ENCODE measurements around the gene EFNA3.

EFNA3 gene

DNA sequence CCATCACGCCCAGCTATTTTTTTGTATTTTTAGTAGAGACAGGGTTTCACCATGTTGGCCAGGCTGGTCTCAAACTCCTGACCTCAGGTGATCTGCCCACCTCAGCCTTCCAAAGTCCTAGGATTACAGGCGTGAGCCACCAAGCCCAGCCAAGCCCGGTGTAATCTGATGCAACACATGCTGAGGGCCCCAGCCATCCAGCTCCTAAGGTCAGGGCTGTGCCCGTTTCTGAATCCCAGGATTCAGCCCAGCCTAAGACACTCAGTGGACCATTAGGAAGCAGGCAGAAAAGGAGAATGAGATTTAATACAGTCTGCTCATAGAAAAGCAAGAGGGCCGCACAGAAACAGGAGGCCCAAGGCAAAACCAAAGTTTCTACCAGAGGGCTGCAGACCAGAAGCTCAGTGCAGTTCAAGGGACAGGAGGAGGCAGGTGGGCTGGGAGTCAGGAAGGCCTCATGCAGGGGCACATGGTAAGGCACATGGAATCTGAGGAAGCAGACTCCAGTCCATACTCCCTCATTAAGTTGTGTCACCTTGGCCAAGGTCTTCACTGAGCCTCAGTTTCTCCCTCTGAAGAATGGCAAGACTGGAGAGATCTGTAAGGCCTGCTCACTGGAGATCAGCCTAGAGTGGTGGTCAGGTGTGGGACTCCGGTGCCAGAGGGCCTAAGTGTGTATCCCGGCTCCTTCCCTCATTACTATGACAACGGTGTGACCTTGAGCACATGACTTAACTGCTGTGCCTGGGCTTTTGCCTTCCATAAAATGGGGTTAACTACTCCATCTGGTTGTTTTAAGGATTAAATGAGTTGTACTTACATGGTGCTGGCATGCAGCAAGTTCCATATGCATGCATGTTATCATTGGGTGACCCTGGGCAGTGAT, 29.9 kb upstream of the EFNA3 start:
- DNase-seq: no peak

DNA sequence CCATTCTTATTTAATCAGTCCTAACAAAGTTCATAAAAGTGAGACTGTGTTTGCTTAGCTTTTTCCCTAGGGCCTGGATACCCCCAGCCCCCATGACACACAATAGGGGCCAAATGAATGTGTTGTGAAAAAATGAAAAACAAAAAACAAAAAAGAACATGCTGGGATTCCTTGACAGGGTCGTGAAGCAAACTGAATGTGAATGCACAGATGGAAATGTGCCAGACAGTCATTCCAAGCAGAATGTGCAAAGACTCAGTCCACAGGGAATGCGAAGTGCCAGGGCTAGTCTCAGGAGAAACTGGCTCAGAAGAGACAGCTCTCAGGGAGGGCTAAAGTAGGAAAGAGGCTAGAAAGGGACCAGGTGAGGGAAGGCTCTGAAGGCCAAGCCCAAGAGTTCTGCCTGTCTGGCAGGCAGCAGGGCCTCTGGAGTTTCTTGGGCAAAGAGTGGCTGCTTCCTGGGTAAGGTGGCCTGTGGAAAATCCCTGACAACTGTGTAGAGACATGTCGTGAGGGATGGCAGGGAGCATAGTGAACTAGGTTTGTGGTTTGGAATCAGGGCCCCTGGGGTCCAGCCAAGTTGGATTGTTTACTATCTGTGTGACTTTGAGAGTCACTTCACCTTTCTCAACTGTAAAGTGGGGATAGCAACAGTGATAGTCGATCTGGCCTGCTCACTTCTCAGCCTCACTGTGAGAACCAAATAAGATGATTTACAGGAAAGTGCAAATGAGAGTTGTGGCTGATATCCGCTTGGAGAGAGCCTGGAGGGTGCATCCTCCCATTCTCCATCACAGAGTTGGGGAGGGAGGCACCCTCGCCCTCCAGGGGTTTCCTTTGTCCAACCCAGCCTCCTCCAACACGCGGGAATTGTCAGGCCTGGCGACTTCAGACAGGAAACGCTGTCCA, 28.7 kb upstream of the EFNA3 start:
- DNase-seq: no peak

DNA sequence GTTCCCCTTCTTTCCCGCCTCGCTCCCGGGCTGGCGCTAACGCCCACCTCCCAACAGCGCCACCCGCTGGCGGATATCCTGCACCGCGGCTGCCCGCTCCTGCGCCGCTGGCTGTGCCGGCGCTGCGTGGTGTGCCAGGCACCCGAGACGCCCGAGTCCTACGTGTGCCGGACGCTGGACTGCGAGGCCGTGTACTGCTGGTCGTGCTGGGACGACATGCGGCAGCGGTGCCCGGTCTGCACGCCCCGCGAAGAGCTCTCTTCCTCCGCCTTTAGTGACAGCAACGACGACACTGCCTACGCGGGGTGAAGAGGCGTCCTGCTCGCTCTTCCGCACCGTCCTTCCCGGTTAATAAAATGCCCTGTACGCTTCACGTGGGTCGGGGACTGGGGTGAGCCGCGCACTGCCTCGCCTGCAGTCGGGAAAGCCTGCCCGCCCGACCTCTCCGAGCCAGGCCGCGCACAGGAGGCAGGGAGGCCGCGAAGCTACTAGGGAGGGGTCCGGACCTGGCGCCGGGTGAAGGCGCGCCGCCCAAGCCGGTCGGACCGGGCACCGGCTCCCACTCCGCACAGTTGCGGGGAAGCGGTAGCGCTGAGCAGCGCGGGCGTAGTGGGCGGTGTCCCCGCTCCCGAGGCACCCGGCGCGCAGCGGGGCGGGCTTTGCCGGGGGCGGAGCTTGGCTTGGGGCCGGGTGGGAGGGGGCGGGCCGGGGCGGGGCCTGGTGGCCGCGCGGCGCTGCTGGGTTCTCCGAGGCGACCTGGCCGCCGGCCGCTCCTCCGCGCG, 27.9 kb upstream of the EFNA3 start, which contains the start of gene ADAM15:
Gene ADAM15, plus strand, starts transcription at position 757 of the 782 bp plus-strand sequence. CDS start 71 bp downstream, outside the sequence.
- DNase-seq: peak; percentile 73

- no peak for DNase-seq
Measured at GRCh38 chr1:155051342-155051776, 27.3 kb upstream of the EFNA3 start.

GRCh38 chr1:155051777-155052398, 26.7 kb upstream of the EFNA3 start:
- peak; percentile 30 for DNase-seq

GRCh38 chr1:155052439-155053395, 25.9 kb upstream of the EFNA3 start:
- DNase-seq: peak; percentile 18

DNA sequence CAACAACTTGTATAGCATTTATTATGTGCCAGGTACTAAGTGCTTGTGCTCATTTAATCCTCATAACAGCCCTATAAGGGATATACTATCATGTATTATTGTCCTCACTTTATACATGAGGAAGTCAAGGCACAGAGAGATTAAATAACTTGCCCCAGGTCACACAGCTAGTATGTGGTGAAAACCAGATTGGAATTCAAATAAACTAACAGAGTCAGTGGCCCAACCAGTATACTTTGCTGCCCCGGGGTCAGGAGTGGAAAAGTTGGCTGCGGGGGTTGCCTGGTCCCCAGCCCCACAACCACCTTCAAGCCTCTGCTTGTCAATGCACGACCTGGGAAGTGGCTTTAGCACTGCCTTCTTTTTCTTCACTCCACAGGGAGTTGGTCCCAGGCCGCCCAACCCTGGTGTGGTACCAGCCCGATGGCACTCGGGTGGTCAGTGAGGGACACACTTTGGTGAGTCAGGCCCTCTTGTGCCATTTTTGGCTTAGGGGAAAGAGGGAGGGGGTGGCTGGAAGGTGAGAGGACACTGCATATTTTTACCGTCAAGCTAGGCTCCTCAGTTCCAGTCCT, 25.0 kb upstream of the EFNA3 start:
- DNase-seq: no peak

DNA sequence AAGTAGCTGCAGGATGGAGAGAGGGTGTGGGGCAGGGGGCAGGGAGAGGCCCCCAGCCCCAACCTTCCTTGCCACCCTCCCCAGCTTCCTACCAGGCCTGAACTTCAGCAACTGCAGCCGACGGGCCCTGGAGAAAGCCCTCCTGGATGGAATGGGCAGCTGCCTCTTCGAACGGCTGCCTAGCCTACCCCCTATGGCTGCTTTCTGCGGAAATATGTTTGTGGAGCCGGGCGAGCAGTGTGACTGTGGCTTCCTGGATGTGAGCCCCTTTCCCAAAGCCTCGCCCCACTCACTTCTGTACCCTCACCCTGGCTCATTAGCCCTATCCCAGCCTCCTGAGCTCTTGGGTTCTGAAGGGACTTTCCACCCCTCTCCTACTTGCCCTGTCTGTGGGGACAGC, 21.5 kb upstream of the EFNA3 start:
- DNase-seq: no peak

DNA sequence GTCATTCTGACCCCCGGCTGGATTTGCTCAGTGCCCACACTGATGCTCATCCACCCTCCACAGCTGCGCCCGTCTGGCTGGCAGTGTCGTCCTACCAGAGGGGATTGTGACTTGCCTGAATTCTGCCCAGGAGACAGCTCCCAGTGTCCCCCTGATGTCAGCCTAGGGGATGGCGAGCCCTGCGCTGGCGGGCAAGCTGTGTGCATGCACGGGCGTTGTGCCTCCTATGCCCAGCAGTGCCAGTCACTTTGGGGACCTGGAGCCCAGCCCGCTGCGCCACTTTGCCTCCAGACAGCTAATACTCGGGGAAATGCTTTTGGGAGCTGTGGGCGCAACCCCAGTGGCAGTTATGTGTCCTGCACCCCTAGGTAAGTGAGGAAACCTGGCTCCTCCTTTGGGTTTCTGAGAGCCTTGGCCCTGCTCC, 20.8 kb upstream of the EFNA3 start:
- DNase-seq: no peak

DNA sequence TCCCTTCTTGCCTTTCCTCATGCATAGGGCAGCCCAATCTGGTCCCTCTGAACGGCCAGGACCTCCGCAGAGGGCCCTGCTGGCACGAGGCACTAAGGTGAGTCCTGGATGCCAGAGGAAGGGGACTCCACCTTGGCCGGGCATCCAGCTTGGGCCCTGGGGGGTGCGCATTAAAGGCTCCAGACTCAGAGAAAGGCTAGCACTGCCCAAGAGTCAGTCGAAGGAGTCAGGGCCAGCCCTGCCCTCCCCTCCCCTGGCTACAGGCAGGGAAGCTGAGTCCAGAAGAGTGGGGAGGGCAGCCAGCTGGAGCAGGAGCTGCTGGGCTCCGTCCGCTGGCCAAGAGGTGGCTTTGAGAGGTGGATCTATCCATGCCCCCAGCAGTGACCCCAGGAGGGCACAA, 17.9 kb upstream of the EFNA3 start:
- DNase-seq: no peak

- DNase-seq: peak; percentile 88
Measured at GRCh38 chr1:155061381-155062150, 17.1 kb upstream of the EFNA3 start.

- no peak for DNase-seq
Measured at GRCh38 chr1:155062151-155062686, 16.4 kb upstream of the EFNA3 start.

DNA sequence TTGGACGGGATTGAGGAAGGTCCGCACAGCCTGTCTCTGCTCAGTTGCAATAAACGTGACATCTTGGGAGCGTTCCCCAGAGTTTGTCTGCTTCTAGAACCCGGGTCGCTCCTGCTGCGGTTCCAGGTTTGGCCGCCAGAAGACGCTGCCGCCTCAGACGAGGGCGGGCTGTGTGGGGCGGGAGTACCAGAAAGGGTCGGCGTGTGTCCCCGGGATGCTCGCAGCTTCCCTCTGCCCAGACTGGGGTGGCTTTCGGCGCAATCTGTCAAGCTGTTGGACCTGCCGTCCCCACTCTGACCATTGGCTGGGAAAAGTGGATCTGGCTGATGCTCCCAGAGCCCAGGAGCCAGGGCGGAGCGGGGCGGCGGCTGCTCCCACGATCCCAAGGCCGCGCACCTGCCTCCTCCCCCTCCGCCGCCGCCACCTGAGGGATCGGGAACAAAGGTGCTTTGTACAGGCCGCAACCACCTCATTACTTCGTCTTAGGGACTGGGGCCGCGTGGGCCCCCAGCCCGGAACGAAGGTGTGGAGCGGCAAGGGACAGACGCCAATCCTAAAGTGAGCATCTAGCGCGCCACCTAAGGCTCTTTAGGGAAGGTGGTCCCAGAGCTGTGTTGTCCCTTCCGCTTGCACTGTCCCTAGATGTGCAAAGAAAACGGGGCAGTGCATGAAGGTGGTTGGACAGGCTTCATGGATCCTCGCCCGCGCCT, 15.8 kb upstream of the EFNA3 start:
- DNase-seq: peak; percentile 51

DNA sequence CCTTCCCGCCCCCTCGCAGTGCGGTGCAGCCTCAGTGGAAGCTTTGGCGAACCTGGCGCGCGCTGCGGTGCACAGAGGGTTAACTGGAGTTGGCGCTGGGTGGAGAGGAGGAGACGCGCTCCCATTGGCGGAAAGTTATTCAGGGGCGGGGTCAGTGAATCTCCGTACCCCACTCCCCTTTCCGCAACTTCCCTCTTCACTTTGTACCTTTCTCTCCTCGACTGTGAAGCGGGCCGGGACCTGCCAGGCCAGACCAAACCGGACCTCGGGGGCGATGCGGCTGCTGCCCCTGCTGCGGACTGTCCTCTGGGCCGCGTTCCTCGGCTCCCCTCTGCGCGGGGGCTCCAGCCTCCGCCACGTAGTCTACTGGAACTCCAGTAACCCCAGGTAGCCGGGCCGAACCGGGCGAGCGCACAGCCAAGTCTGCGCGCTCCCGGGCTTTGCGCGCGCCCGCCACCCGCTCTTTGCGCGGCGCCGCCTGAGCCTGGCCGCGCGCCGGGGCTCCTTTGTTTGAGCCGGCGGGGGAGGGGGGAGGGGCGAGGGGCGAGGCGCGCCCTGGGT, 15.0 kb upstream of the EFNA3 start, which contains the start of gene EFNA4:
Gene EFNA4, plus strand, starts transcription at position 191 of the 561 bp plus-strand sequence. Its CDS starts 84 bp downstream, at position 275.
- peak; percentile 82 for DNase-seq

DNA sequence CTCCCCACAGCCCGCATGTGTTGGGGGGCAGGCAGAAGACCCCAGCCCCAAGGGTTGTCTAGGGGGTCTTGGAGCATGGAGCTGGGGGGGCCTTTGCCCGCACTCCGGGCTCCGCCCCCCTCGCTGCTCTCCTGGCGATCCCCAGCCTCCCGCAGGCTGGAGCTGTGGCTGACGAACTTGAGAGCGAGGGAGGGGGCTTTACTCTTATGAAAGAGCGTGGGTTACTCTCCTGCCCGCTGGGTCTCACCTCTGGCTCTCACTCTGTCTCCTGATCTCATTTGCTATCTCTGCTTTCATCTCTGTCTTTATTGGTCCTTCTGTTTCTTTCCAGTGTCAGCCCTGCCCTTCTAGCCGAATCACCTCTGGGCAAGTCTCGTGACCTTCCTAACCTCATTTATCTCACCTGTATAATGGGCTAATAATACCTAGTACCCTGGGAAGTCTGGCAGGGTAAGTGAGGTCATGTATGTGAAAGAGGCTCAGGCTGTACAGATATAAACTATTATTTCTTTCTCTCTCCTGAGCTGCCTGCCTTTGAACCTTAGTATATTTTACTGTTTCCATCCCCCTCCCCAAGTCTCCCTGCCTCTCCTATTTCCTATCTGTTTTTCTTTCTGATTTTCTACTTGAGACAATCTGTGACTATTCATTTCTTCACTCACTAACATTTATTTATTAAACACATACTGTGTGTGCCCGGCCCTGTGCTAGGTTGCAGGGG, 14.4 kb upstream of the EFNA3 start:
- no peak for DNase-seq

DNA sequence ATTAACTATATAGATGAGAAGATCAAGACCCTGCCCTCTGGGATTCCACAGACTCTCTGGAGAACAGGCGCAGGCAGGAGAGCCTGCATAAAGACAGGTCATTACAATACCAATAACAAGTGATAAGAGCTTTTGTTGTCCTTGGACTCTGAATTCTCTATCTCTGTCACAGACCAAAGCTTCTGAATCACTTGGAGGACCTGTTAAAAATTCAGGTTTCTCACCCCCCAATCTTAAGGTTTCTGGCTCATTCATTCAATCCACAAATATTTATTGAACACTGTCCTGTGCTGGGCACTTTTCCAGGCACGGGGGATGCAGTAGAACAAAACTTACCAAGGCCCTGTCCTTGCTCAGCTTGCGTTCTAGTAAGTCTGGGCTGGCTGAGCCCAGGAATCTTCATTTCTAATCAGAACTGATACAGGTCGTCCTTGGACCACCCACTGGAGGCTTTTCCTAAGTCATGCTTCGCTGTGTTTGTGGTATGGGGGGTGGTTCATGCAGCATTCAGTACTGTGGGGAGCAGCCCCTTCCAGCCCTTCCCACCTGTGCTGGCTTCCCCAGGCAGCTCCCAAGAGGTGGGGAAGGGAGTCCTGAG, 13.7 kb upstream of the EFNA3 start:
- DNase-seq: no peak

GRCh38 chr1:155066777-155067176, 11.9 kb upstream of the EFNA3 start:
- DNase-seq: no peak
